Transverse colon (tissue), 3 donors: ENCODE measurements around the gene CCT6B.

Experiments
- EP300 ChIP-seq: sonication (generic); formaldehyde crosslinking; IDR thresholded peaks from one replicate; pipeline ENCODE4 v1.6.1; 2017; ENCODE audit warnings: antibody characterized with exemption, low read depth
- POLR2A ChIP-seq: fragments of 450-650 bp; IDR thresholded peaks from one replicate; pipeline ENCODE4 v1.6.1; 2016; ENCODE audit warnings: antibody characterized with exemption, mild to moderate bottlenecking, moderate library complexity
- TF ChIP-seq, protein P1 (sequence below), 5 experiments: fragments of 200-600 bp in 3 of 5; fragments of 450-650 bp in 2 of 5; sonication (generic) in 3 of 5; IDR thresholded peaks; 1 replicate in 2 of 5; 2 replicates in 3 of 5; pipeline ENCODE4 v1.5.1; 2016 to 2017; ENCODE audit warnings: antibody characterized with exemption in 5 of 5, inconsistent platforms in 3 of 5, mild to moderate bottlenecking in 2 of 5, moderate library complexity in 1 of 5

- TF ChIP-seq EP300, result no peak
- no peak for TF ChIP-seq POLR2A
- TF ChIP-seq, protein P1, sequence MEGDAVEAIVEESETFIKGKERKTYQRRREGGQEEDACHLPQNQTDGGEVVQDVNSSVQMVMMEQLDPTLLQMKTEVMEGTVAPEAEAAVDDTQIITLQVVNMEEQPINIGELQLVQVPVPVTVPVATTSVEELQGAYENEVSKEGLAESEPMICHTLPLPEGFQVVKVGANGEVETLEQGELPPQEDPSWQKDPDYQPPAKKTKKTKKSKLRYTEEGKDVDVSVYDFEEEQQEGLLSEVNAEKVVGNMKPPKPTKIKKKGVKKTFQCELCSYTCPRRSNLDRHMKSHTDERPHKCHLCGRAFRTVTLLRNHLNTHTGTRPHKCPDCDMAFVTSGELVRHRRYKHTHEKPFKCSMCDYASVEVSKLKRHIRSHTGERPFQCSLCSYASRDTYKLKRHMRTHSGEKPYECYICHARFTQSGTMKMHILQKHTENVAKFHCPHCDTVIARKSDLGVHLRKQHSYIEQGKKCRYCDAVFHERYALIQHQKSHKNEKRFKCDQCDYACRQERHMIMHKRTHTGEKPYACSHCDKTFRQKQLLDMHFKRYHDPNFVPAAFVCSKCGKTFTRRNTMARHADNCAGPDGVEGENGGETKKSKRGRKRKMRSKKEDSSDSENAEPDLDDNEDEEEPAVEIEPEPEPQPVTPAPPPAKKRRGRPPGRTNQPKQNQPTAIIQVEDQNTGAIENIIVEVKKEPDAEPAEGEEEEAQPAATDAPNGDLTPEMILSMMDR (IDR thresholded peaks at IDR 0.05), result no peak
Measured at GRCh38 chr17:34958438-34958837, 2.8 kb downstream of the CCT6B start.
